Measurements from ENCODE around the gene ASMT.
"Not testable (repeated sequence)": the region's sequence is repeated elsewhere in the genome, so short reads cannot be mapped to it uniquely, and the experiment has no call there.

Gene ASMT, protein sequence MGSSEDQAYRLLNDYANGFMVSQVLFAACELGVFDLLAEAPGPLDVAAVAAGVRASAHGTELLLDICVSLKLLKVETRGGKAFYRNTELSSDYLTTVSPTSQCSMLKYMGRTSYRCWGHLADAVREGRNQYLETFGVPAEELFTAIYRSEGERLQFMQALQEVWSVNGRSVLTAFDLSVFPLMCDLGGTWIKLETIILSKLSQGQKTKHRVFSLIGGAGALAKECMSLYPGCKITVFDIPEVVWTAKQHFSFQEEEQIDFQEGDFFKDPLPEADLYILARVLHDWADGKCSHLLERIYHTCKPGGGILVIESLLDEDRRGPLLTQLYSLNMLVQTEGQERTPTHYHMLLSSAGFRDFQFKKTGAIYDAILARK

DNA sequence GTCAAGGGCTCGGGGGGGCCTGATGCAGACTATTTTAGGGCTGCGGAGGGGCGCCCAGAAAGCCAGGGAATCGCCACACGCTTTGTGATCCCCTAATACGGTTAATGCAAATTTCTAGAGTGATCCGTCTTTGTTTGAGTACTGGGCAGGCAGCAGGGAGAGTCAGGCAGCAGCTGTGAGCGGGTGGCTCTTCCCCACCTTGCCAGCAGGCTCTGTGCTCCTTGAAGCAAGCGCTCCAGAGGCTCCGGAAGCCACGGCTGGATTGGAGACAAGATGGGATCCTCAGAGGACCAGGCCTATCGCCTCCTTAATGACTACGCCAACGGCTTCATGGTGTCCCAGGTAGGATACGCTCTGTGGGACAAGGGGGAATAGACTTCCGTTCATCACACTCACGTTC lies at the start of gene ASMT:
ASMT (plus strand) TSS at position 133 of the 400 bp plus-strand sequence; CDS start at position 274, 141 bp downstream.
- no peak for DNase-seq

DNA sequence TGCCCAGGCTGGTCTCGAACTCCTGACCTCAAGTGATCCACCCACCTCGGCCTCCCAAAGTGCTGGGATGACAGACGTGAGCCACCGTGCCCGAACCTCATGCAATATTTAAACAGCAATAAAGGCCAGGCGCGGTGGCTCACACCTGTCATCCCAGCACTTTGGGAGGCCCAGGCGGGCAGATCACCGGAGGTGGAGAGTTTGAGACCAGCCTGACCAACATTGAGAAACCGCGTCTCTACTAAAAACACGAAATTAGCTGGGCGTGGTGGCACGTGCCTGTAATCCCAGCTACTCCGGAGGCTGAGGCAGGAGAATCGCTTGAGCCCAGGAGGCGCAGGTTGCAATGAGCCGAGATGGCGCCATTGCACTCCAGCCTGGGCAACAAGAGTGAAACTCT lies 40.7 kb upstream of the ASMT start:
- not testable (repeated sequence) for DNase-seq

DNA sequence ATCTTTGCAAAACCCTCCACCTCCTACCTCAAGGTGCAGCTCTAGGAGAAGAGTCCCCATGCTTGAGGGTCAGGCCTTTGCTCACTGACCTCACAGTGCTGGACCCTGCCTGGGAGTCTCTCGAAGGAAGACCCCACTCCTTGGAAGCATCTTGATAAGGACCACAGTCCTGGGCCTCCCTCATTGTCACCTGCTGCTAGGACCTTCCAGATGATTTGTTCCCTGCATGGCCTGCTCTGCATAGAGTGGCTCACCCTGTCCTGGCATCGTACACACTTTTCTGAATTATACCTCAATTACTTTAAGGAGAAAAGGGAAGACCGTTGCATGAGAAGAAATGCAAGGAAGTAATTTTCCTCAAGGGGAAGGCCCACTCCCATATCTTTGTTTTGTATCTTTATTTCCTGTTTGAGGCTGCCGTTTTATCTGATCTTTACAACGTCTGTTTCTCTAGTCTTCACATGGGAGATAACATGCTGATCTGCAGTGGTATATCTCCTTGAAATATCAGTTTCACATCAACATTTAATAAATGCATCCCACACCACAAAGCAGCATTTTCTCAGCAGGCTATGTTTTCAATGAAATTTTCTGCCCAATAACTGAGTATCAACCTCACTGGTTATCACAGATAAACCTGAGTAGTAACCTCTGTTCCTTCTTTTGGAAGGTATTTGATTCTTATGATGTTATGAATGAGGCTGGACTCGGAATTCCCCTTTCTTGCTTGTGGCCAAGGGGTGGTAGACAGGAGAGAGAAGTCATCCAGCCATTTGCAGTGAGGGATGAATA lies 38.5 kb upstream of the ASMT start:
- peak; percentile 48 for DNase-seq

DNA sequence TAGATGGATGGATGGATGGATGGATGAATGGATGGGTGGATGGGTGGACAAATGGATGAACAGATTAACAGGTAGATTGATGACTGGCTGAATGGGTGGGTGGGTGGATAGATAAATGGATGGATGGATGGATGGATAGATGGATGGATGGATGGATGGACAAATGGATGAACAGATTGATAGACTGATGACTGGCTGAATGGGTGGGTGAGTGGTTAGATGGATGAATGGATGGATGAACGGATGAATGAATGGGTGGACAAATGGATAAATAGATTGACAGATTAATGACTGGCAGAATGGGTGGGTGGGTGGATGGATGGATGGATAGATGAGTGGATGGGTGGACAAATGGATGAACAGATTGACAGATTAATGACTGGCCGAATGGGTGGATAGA lies 37.0 kb upstream of the ASMT start:
- DNase-seq = no peak

DNA sequence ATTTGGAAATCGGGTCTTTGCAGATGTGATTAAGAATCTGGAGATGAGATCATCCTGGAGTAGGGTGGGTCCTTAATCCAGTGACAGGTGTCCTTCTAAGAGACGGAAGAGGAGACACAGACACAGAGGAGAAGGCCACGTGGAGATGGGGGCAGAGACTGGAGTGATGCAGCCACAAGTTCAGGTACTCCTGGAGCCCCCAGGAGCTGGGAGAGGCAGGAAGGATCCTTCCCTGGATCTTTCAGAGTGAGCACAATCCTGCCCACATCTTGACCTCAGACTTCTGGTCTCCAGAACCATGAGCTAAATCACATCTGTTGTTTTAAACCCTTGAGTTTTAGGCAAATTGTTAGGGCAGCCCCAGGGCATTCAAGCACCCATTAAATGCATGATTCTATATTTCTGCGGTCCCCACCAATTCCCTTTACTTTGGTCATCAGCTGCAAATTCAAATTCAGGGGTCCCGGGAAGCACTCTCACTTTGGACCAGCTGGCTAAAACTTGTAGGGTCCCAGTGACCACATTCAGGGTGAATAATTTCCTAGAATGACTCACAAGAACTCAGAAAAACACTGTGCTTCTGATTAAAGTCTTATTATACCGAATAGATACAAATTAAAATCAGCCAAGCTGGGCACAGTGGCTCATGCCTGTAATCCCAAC lies 36.2 kb upstream of the ASMT start:
- DNase-seq = no peak

DNA sequence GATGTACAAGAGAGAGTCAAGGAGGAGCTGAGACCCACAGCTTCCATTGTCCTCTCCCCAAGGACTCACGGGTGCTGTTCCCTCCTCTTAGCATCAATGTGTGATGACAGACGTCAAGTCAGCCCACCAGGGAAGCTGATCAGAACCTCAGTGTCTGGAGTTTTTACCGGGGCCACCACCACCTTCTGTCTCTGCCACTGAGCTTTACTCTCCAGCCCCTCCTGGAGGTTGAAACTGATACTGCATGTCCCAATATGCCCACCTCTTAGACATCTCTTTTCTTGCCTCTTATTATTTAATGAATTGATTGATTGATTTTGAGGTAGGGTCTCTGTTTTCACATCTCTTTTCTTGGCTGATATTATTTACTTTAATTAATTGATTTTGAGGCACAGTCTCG lies 33.7 kb upstream of the ASMT start:
- DNase-seq = peak; percentile 81

DNA sequence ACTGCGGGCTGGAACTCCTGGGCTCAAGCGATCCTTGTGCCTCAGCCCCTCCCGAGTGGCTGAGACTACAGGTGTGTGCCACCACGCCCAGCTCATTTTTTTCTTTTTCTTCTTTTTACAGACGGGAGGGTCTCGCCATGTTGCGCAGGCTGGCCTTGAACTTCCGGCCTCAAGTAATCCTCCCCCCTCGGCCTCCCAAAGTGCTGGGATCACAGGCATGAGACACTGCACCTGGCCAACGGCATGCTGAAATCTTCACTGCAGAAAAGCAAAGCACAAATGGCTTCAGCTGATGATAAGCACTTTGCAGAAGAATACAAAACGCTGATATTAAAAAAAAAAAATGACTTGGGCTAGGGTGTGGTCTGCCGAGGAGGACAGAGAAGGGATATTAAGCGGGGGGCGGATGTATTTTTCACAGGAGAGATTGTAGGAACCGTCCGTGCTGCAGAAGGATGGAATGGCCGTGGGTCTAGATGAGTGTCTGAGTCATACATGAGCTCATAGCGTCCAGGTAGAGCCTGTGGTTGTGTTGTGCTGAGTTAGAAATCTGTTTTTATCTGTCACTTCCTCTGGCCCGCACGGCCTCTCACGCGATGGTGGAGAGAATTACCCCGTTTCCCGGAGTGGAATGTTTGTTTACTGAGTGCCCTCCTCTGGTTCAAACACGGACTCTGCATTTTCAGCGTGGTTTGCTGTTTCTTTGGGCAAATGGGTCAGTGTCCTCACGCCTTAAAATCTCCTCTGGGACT lies 32.0 kb upstream of the ASMT start:
- DNase-seq = peak; percentile 64

DNA sequence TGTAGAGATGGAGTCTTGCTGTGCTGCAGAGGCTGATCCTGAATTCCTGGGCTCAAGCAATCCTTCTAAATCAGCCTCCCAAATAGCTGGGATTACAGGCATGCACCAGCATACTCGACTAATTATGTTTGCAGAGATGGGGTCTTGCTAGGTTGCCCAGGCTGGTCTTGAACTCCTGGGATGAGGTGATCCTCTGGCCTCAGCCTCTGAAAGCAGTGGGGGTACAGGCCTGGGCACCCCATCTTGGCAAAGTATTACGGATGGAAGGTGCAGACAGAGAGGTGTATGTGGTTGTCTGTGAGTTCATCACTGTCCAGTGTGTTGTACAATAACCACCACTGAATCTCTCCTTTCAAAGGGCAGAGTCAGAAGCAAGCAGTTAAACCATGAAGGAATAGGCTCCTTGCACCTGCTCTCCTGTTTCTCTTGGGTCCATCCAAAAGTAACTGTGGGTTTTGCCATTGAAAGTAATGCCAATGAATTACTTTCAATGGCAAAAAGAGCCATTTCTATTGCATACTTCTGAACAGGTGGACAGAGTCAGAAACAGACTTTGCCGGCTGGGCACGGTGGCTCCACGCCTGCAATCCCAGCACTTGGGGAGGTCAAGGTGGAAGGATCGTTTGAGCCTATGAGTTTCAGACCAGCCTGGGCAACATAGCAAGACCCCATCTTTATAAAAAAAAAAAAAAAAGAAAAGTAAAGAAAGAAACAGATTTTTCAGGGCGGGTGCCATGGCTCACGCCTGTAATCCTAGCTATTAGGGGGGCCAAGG lies 30.4 kb upstream of the ASMT start:
- no peak for DNase-seq

DNA sequence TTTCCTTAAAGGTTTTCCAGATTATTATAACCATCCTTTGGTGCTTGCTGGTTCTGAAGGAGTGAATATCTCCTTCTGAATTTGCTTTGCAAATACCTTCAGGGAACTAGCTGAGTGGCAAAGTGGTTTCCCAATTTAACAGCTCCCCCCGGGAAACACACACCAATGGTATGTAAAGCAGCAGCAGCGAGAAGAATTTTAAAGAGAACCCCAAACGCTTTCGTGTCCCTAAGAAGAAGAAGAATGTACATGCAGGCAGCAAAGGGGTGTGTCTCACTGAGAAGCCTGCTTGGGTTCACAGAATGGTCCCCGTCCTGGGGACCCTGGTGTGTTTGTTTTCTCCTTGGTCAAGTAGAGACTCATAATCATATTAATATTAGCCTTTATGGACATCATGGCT lies 27.7 kb upstream of the ASMT start:
- DNase-seq = no peak

DNA sequence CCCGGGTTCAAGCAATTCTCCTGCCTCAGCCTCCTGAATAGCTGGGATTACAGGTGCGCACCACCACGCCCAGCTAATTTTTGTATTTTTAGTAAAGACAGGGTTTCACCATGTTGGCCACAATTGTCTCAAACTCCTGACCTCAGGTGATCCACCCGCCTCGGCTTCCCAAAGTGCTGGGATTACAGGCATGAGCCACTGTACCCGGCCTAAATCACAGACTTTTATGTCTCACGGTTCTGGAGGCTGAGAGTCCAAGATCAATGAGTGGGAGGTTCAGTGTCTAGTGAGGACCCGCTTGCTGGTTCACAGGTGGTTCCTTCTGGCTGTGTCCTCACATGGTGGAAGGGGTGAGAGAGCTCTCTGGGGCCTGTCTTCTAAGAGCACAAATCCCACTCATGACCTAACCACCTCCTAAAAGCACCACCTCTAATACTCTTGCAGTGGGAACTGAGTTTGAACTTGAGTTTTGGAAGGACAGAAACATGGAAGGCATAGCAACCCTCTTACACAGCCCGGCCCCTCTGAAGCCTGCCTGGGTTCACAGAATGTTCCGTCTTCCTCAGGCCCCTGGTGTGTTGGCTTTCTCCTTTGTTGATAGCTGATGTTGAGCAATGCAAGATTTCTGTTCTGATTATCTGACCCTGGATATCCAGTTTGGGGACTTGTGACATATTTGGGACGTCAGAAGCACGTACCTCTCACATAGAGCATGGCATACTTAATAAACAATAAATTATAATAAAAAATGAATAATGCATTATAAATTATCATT lies 25.3 kb upstream of the ASMT start:
- no peak for DNase-seq

DNA sequence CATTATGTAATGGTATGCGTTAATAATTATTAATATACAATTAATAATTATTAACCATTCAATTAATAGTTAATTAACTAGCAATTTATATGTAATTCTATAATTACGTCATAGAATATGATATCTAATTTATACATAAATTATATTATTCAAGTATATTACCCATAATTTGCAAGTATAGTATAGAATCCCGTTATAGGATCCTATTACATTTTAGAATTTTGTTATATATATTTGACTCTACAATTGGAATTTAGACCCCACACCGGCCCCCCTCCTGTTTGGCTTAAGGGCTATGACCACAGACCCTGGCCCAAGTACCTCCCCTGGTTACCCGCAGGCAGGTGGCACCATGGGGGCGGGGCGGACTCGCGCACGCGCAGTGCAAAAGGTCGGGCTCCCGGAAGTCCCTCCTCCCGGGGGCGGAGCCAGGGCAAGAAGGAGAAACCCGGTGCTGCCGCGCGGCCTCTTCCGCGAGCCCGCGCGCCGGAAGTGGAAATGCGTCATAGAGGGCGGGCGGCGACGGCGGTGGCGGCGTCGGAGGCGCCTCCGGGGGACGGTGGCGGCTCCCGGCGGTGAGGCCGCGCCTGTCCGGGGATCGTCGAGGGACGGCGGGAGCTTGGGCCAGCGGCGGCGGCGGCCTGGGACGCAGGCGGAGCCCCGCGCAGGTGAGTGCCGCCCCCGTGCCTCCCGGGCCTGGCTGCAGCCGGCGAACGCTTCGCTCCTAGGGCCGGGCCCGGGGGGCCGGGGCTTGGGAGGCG lies 23.6 kb upstream of the ASMT start, which contains the start of gene AKAP17A:
AKAP17A (plus strand) TSS at position 503 of the 761 bp plus-strand sequence. CDS start 1,859 bp downstream, outside the sequence.
- DNase-seq = peak; percentile 98

DNA sequence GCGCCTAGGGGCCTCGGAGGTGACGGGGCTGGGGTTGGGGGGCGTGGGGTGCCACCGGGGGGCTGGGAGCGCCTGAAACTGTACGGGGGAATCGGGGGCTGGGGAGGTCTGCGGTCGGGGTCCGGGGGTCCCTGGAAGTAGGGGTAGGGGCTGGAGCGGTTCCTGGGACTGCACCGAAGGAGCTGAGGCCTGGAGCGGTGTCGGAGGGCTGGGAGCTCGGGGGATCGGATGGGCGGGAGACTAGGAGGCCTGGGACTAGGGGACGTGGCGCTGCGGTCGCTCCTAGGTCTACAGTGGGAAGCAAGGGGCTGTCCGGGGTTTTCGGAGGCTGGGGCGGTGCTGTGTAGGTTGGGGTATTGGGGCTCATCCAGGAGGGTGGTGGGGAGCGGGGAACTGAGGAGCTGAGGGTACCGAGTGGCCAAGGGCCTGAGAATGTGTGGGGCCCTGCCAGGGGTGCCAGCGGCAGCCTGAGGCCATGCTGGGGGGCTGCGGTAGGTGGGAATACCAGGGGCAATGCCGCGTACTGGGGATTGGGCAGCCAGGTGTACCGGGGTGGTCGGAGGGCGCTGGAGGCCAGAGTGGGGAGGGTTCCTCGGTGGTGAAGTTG lies 22.9 kb upstream of the ASMT start:
- DNase-seq = no peak

DNA sequence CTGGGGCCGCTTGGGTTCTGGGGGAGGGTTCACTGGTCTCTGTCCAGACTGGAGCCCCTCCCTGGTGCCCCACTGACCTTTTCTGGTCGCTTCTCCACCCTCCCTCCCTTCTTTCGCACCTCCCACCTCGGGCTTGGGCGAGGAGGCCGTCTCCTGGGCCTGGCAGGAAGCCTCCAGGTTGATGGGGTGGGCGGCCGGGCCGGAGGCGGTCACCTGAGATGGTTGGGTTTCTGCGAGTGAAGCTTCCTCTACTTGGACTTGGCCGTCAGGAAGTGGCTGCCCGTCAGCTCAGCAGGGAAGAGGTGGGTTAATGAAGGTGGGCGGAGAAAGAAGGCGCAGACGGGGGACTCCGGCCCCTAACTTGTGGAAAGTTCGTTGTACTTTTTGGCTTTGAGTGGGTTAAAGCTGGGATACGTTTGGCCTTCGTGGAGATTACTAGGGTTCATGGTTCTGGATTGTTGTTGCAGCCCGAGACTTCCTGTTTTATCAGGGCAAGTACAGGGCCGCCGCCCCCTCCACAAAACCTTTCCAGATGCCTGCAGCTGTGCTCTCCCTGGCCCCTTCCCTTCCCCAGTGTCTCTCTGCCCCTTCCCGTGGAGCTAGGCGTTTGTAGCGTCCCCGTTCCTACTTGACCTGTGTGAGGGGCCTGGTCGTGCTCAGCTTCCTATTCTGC lies 22.3 kb upstream of the ASMT start:
- DNase-seq = peak; percentile 15

DNA sequence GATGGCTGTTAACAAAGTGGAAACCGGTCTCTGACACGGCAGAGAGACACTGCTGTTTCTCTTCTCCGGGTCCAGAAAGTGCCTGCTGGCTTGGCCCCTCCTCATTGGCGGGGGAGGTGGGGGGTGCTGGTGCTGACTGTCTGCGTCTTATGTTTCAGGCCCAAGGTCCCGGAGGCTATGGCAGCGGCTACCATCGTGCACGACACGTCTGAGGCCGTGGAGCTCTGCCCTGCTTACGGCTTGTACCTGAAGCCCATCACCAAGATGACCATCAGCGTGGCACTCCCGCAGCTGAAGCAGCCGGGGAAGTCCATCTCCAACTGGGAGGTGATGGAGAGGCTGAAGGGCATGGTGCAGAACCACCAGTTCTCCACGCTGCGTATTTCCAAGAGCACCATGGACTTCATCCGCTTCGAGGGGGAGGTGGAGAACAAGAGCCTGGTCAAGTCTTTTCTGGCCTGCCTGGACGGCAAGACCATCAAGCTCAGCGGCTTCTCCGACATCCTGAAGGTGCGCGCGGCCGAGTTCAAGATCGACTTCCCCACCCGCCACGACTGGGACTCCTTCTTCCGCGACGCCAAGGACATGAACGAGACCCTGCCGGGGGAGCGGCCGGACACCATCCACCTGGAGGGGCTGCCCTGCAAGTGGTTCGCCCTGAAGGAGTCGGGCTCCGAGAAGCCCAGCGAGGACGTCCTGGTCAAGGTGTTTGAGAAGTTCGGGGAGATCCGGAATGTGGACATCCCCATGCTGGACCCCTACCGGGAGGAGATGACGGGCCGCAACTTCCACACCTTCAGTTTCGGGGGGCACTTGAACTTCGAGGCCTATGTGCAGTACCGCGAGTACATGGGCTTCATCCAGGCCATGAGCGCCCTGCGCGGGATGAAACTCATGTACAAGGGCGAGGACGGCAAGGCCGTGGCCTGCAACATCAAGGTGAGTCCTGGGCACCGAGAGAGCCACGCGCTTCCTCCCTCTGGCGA lies 21.3 kb upstream of the ASMT start:
- DNase-seq = no peak

DNA sequence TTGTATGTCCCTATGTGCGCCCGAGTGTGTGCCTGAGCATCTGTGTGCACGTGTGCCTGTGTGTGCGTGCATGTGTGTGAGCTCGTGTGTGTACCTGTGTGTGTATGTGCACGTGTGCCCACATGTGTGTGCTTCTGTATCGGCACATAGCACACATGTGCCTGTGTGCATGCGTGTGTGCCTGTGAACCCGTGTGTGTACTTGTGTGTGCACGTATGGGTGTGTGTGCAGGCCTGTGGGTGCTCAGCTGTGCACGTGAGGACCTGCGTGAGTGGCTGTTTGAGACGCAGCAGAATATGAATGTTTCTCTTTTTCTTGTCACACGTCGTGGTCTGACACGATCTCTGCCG lies 19.2 kb upstream of the ASMT start:
- no peak for DNase-seq

DNA sequence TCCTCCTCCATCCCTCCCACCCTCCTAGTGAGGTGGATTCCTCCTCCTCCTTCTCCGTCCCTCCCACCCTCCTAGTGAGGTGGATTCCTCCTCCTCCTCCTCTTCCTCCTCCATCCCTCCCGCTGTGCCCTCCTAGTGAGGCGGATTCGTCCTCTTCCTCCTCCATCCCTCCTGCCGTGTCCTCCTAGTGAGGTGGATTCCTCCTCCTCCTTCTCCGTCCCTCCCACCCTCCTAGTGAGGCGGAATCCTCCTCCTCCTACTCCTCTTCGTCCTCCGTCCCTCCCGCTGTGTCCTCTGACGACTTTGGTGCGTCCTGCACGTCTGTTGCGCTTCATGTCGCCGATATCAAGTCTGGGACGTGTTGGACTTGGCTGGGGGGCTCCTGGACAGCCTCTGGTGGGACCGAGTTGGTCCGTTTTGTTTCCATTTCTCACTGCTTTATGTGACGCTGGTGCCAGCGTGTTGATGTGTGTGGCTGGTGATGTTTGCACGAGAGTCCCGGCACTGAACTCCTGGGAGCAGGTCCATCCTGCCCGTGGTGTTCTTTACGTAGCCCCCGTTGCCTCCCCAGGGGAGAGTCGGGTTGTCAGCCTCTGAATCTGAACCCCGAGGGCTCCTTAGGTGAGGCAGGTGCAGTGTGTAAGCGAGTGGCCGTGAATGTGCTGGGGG lies 18.0 kb upstream of the ASMT start:
- DNase-seq = no peak

DNA sequence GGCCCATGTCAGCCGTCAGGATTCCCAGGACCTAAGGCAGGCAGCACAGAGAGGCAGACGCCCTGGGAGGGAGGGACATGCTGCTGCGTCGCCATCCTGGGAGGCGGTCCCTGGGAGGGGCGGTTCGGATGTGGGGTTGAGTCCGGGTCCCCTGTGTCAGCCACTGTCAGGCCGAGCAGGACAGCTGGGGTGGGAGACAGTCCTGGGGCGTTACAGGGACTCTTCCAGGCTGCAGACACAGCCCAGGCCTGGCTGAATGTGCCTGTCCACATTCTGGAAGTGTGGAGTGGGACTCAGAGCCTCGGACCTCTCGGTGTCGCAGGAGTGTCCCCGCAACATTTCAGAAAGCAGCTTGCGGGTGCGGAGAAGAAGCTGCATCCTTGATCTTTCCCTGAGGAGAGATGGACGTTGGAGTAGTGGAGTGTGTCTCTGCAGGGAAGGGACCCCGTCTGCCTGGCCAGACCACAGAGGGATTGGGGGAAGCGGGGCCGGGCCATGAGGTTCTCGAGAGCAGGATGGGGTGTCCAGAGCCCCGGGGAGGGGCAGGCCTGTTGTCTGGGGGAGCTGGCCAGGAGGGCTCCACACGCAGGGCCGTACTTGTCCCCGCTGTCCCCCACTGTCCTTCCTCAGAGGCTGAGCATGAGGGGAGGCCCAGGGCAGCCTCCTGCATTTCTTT lies 17.4 kb upstream of the ASMT start:
- DNase-seq = no peak
